HepG2 (cell line): Measurements from ENCODE around the gene MYPN. TPM values are rescaled to one million over a fixed set of nuclear protein-coding genes. Genes with fewer than 3 reads are reported as not detected.

ENCODE experiments used
- EHMT2 ChIP-seq: fragments of 200-600 bp; sonication (generic); IDR thresholded peaks from 2 replicates; pipeline ENCODE4 v1.7.0; 2017; ENCODE audit warnings: antibody characterized with exemption, low read depth, low read length, borderline replicate concordance
- ELF3 ChIP-seq: IDR thresholded peaks from 2 replicates; pipeline ENCODE4 v1.6.1; 2016; ENCODE audit warnings: missing genetic modification reagents, missing compliant biosample characterization
- ETS1 ChIP-seq: sonication (generic); formaldehyde crosslinking; IDR thresholded peaks from 2 replicates; pipeline ENCODE4 v1.4.0; 2020; ENCODE audit warnings: missing genetic modification reagents
- GLMP ChIP-seq: sonication (generic); formaldehyde crosslinking; IDR thresholded peaks from 2 replicates; pipeline ENCODE4 v1.9.0; 2021; ENCODE audit warnings: missing genetic modification reagents, mild to moderate bottlenecking, borderline replicate concordance
- HMGXB4 ChIP-seq, 2 experiments: sonication (generic) in 1 of 2; formaldehyde crosslinking in 1 of 2; IDR thresholded peaks; 2 replicates each; pipeline versions ENCODE4 v1.4.0 to v1.6.1; 2018 to 2020; ENCODE audit warnings: missing genetic modification reagents in 2 of 2, borderline replicate concordance in 1 of 2, low read depth in 1 of 2, mild to moderate bottlenecking in 1 of 2, missing biosample characterization in 1 of 2
- HOXA7 ChIP-seq: sonication (generic); formaldehyde crosslinking; IDR thresholded peaks from 2 replicates; pipeline ENCODE4 v1.8.1; 2022; ENCODE audit warnings: mild to moderate bottlenecking, missing genetic modification reagents, moderate library complexity
- MXD1 ChIP-seq: sonication (generic); formaldehyde crosslinking; IDR thresholded peaks from 2 replicates; pipeline ENCODE4 v1.4.0; 2020; ENCODE audit warnings: mild to moderate bottlenecking, missing genetic modification reagents
- MXD3 ChIP-seq: IDR thresholded peaks from 2 replicates; pipeline ENCODE4 v1.6.1; 2016; ENCODE audit warnings: mild to moderate bottlenecking, missing biosample characterization, missing genetic modification reagents
- SOX6 ChIP-seq, 2 experiments: fragments of 450-650 bp in 1 of 2; sonication (generic) in 1 of 2; formaldehyde crosslinking in 1 of 2; IDR thresholded peaks; 2 replicates each; pipeline versions ENCODE4 v1.4.0 to v1.6.1; 2017 to 2020; ENCODE audit warnings: antibody characterized with exemption in 1 of 2, mild to moderate bottlenecking in 1 of 2, missing genetic modification reagents in 1 of 2
- SP2 ChIP-seq: sonication (generic); formaldehyde crosslinking; IDR thresholded peaks from 2 replicates; pipeline ENCODE4 v1.5.1; 2020; ENCODE audit warnings: mild to moderate bottlenecking, missing genetic modification reagents
- SP5 ChIP-seq: IDR thresholded peaks from 2 replicates; pipeline ENCODE4 v1.6.1; 2016; ENCODE audit warnings: low read depth, borderline replicate concordance
- ZFP82 ChIP-seq: sonication (generic); formaldehyde crosslinking; IDR thresholded peaks from 2 replicates; pipeline ENCODE4 v1.5.1; 2020; ENCODE audit warnings: mild to moderate bottlenecking, missing genetic modification reagents, borderline replicate concordance
- ZFX ChIP-seq: sonication (generic); formaldehyde crosslinking; IDR thresholded peaks from 2 replicates; pipeline ENCODE4 v1.4.0; 2020; ENCODE audit warnings: mild to moderate bottlenecking, low read depth, missing genetic modification reagents, moderate library complexity
- ZNF136 ChIP-seq: sonication (generic); formaldehyde crosslinking; IDR thresholded peaks from 2 replicates; pipeline ENCODE4 v1.8.1; 2022; ENCODE audit warnings: low read depth, mild to moderate bottlenecking, moderate library complexity, missing genetic modification reagents
- ZNF512B ChIP-seq: sonication (generic); formaldehyde crosslinking; IDR thresholded peaks from 2 replicates; pipeline ENCODE4 v1.5.1; 2020; ENCODE audit warnings: missing genetic modification reagents, mild to moderate bottlenecking, borderline replicate concordance
- ZNF513 ChIP-seq: sonication (generic); formaldehyde crosslinking; conservative IDR thresholded peaks from 2 replicates; pipeline ENCODE4 v1.5.0; 2020; ENCODE audit warnings: missing genetic modification reagents
- ZNF550 ChIP-seq: sonication (generic); formaldehyde crosslinking; IDR thresholded peaks from 2 replicates; pipeline ENCODE4 v1.4.0; 2020; ENCODE audit warnings: mild to moderate bottlenecking, missing genetic modification reagents, borderline replicate concordance
- ZNF615 ChIP-seq: sonication (generic); formaldehyde crosslinking; IDR thresholded peaks from 2 replicates; pipeline ENCODE4 v1.5.0; 2020; ENCODE audit warnings: mild to moderate bottlenecking, missing genetic modification reagents, borderline replicate concordance
- polyA plus RNA-seq, 8 experiments: library from polyadenylated mRNA; depleted of rRNA in 3 of 8; stranded (reverse) in 7 of 8; unstranded in 1 of 8; fragments of >200 nt; fragmentation: Illumina TruSeq in 4 of 8; extraction: Trizol in 4 of 8; gene quantifications; 2 replicates each; pipeline versions ENCODE4 v1.2.1 to v1.2.3, GENCODE V29; 2011 to 2016; ENCODE audit warnings: low read depth in 4 of 8, missing spikeins in 1 of 8, mixed read lengths in 1 of 8; ENCODE audit not compliant: insufficient read depth in 1 of 8
- total RNA-seq, 5 experiments: library from RNA; depleted of rRNA; stranded (reverse); fragments of >200 nt; fragmentation: Illumina TruSeq; extraction: Trizol; gene quantifications; 2 replicates each; pipeline ENCODE4 v1.2.3, GENCODE V29; 2016; ENCODE audit warnings: low read depth in 1 of 5

MYPN gene
- total and polyA plus RNA-seq, 2 of the 13 experiments (the other 11 are each of a cell fraction or from before 2014, with no cell fraction given): not detected

GRCh38 chr10:68074031-68074774, 35.1 kb upstream of the MYPN start (continued):
- no peak for TF ChIP-seq EHMT2
- TF ChIP-seq SP2 (CRISPR knock-in tag): no peak
- no peak for TF ChIP-seq ZNF513 (CRISPR knock-in tag)
- TF ChIP-seq ZNF550 (CRISPR knock-in tag): no peak
- TF ChIP-seq ZFX (CRISPR knock-in tag): no peak
- TF ChIP-seq MXD1 (CRISPR knock-in tag): no peak
- TF ChIP-seq ZNF512B (CRISPR knock-in tag): no peak
- 0 out of 2 replicates have a peak, but pooled peaks have one; percentile 6 for TF ChIP-seq ZFP82 (CRISPR knock-in tag)
- no peak for TF ChIP-seq GLMP (CRISPR knock-in tag)
- no peak for TF ChIP-seq HMGXB4 (CRISPR knock-in tag; IDR thresholded peaks at IDR 0.05; ENCODE audit: borderline replicate concordance in 1 of 2, low read depth in 1 of 2)
- TF ChIP-seq ELF3 (CRISPR knock-in tag): 0 out of 2 replicates have a peak, but pooled peaks have one; percentile 24
- no peak for TF ChIP-seq ZNF615 (CRISPR knock-in tag)
- no peak for TF ChIP-seq MXD3 (CRISPR knock-in tag)
- TF ChIP-seq ETS1 (CRISPR knock-in tag): no peak
- no peak for TF ChIP-seq SP5 (CRISPR knock-in tag)
- TF ChIP-seq HOXA7: no peak
- TF ChIP-seq SOX6 (IDR thresholded peaks at IDR 0.05): no peak
- no peak for TF ChIP-seq SOX6 (CRISPR knock-in tag; IDR thresholded peaks at IDR 0.05)
- TF ChIP-seq ZNF136 (CRISPR knock-in tag): no peak
